Upper lobe of left lung (tissue), 4 donors: ENCODE measurements around the gene CAMSAP3.
A peak's percentile ranks its signal among the peaks of the same experiment; 100 is the strongest.

Experiments used
- EP300 ChIP-seq, 4 donors: sonication (generic); formaldehyde crosslinking; IDR thresholded peaks; one replicate each; pipeline ENCODE4 v1.5.1; 2017; ENCODE audit warnings: antibody characterized with exemption in 4 of 4, control low read depth in 2 of 4
- POLR2A ChIP-seq, 4 donors: fragments of 450-650 bp; IDR thresholded peaks; one replicate each; pipeline ENCODE4 v1.5.1; 2016 to 2017; ENCODE audit warnings: antibody characterized with exemption in 4 of 4, mild to moderate bottlenecking in 2 of 4
- POLR2AphosphoS5 ChIP-seq, 2 donors: sonication (generic); formaldehyde crosslinking; IDR thresholded peaks; one replicate each; pipeline ENCODE4 v1.5.1; 2017; ENCODE audit warnings: antibody characterized with exemption in 2 of 2
- TF ChIP-seq, protein P1 (sequence below), 6 experiments: fragments of 450-650 bp in 4 of 6; fragments of 200-600 bp in 2 of 6; sonication (generic) in 2 of 6; IDR thresholded peaks; one replicate each; pipeline ENCODE4 v1.5.1; 2016 to 2019; ENCODE audit warnings: antibody characterized with exemption in 6 of 6

DNA sequence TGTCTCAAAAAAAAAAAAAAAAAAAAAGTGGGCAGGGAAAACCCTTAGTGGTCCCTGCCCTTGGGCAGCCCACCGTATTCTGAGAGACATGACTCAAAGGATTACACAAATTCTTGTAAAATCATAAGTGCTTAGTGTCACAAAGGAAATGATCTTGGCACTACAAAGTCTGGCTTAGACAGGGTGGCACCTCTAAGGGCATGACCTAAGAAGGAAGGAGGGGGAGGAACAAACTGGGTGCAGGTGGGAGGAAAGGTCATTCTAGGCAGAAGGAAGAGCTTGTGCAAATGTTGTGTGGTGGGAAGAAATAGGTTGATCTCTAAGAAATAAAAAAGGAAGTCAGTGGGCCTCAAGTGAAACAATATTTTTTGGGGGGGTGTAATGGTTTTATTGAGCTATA is 49.8 kb upstream of the CAMSAP3 start:
- TF ChIP-seq POLR2A (IDR thresholded peaks at IDR 0.05) (no peak), EP300 (IDR thresholded peaks at IDR 0.05) (peak in 1 of 4 donors; percentile 19), POLR2AphosphoS5 (IDR thresholded peaks at IDR 0.05) (peak in 1 of 2 donors; percentile 19)
- TF ChIP-seq, protein P1, sequence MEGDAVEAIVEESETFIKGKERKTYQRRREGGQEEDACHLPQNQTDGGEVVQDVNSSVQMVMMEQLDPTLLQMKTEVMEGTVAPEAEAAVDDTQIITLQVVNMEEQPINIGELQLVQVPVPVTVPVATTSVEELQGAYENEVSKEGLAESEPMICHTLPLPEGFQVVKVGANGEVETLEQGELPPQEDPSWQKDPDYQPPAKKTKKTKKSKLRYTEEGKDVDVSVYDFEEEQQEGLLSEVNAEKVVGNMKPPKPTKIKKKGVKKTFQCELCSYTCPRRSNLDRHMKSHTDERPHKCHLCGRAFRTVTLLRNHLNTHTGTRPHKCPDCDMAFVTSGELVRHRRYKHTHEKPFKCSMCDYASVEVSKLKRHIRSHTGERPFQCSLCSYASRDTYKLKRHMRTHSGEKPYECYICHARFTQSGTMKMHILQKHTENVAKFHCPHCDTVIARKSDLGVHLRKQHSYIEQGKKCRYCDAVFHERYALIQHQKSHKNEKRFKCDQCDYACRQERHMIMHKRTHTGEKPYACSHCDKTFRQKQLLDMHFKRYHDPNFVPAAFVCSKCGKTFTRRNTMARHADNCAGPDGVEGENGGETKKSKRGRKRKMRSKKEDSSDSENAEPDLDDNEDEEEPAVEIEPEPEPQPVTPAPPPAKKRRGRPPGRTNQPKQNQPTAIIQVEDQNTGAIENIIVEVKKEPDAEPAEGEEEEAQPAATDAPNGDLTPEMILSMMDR (IDR thresholded peaks at IDR 0.05): no peak
